HL-60 (cell line): ENCODE data around the gene HES4.

Experiments
- DNase-seq, 2 experiments: peaks; one replicate each; pipeline ENCODE4 v3.0.0-alpha.2; 2010 to 2020; ENCODE audit warnings: low read depth in 1 of 2, low spot score in 1 of 2
- H3K27ac ChIP-seq: fragments of 250-450 bp; sonication (Bioruptor Pico); replicated peaks from 2 replicates; pipeline ENCODE4 v1.5.1; 2020; ENCODE audit warnings: mild to moderate bottlenecking, moderate library complexity
- H3K27me3 ChIP-seq: fragments of 250-450 bp; sonication (Bioruptor Pico); 2 replicates; pipeline ENCODE4 v1.5.1; 2021; ENCODE audit warnings: mild to moderate bottlenecking, moderate library complexity; ENCODE audit not compliant: insufficient read depth, poor library complexity, severe bottlenecking
- H3K4me3 ChIP-seq: replicated peaks from 2 replicates; pipeline ENCODE4 v1.5.1; 2011; ENCODE audit warnings: mild to moderate bottlenecking, control low read depth, low read length; ENCODE audit not compliant: insufficient read depth
- CTCF ChIP-seq: IDR thresholded peaks from one replicate; pipeline ENCODE4 v1.5.1; 2011; ENCODE audit warnings: low read length, control low read depth, inconsistent platforms; ENCODE audit not compliant: insufficient read depth
- GABPA ChIP-seq: IDR thresholded peaks from 2 replicates; pipeline ENCODE4 v1.6.1; 2012; ENCODE audit warnings: low read depth
- POLR2AphosphoS5 ChIP-seq: IDR thresholded peaks from 2 replicates; pipeline ENCODE4 v1.6.1; 2012; ENCODE audit warnings: low read depth
- REST ChIP-seq: IDR thresholded peaks from 2 replicates; pipeline ENCODE4 v1.6.1; 2012; ENCODE audit warnings: low read depth; ENCODE audit not compliant: insufficient replicate concordance
- SPI1 ChIP-seq: IDR thresholded peaks from 2 replicates; pipeline ENCODE4 v1.6.1; 2012; ENCODE audit warnings: low read depth, mild to moderate bottlenecking, borderline replicate concordance

The HES4 gene

GRCh38 chr1:1003618-1004419 is 3.9 kb upstream of the HES4 start:
- no peak overlapping the region for H3K4me3 ChIP-seq
- no peak for TF ChIP-seq SPI1
- TF ChIP-seq CTCF: no peak
- TF ChIP-seq REST: no peak
- no peak for TF ChIP-seq POLR2AphosphoS5
- TF ChIP-seq GABPA: no peak
- no peak overlapping the region for H3K27ac ChIP-seq
- DNase-seq: no peak
- peaks cover 38% of the 10 kb centered on the region for H3K27me3 ChIP-seq

GRCh38 chr1:1001057-1001783 is 1.3 kb upstream of the HES4 start:
- Histone ChIP-seq H3K27me3 (peaks cover 56% of the 10 kb centered on the region), H3K4me3 (no peak overlapping the region)

More at GRCh38 chr1:1001057-1001783, 1.3 kb upstream of the HES4 start:
- TF ChIP-seq POLR2AphosphoS5: no peak
- no peak for TF ChIP-seq REST
- TF ChIP-seq SPI1: no peak
- no peak for TF ChIP-seq CTCF
- no peak for TF ChIP-seq GABPA
- no peak for DNase-seq
- no peak overlapping the region for H3K27ac ChIP-seq
